PC-9 (cell line): ENCODE results near the gene TNFRSF9.

Experiments
- EZH2 ChIP-seq: fragments of 200-600 bp; sonication (generic); IDR thresholded peaks from 2 replicates; pipeline ENCODE4 v1.8.0; 2017; ENCODE audit warnings: antibody characterized with exemption, low read depth
- TF ChIP-seq, protein P1 (sequence below): fragments of 200-600 bp; sonication (generic); conservative IDR thresholded peaks from 2 replicates; pipeline ENCODE4 v1.6.1; 2017; ENCODE audit warnings: mixed run types, antibody characterized with exemption, mild to moderate bottlenecking, moderate library complexity

DNA sequence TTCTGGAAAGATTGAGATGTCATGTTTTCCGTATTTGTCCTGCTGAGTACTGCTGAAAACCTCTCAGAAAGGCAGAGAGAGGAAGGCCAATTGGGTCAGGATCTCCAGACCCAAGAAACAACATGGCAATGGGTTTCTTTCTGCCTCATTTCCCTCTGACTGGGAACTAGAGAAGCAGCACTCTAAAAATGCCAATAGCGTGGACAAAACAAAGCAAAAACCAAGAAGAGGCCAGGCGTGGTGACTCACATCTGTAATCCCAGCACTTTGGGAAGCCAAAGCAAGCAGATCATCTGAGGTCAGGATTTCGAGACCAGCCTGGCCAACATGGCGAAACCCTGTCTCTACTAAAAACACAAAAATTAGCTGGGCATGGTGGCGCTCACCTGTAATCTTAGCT, 18.3 kb downstream of the TNFRSF9 start:
- TF ChIP-seq, protein P1, sequence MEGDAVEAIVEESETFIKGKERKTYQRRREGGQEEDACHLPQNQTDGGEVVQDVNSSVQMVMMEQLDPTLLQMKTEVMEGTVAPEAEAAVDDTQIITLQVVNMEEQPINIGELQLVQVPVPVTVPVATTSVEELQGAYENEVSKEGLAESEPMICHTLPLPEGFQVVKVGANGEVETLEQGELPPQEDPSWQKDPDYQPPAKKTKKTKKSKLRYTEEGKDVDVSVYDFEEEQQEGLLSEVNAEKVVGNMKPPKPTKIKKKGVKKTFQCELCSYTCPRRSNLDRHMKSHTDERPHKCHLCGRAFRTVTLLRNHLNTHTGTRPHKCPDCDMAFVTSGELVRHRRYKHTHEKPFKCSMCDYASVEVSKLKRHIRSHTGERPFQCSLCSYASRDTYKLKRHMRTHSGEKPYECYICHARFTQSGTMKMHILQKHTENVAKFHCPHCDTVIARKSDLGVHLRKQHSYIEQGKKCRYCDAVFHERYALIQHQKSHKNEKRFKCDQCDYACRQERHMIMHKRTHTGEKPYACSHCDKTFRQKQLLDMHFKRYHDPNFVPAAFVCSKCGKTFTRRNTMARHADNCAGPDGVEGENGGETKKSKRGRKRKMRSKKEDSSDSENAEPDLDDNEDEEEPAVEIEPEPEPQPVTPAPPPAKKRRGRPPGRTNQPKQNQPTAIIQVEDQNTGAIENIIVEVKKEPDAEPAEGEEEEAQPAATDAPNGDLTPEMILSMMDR: no peak
- no peak for TF ChIP-seq EZH2
